T-helper 2 cell (primary cell): ENCODE results near the gene TTC28.
A peak's percentile ranks its signal among the peaks of the same experiment; 100 is the strongest.

Source experiments
- DNase-seq, 5 experiments: peaks; one replicate each; pipeline versions ENCODE4 v3.0.0 to v3.0.0-alpha.2; 2012 to 2022

TTC28 gene

DNA sequence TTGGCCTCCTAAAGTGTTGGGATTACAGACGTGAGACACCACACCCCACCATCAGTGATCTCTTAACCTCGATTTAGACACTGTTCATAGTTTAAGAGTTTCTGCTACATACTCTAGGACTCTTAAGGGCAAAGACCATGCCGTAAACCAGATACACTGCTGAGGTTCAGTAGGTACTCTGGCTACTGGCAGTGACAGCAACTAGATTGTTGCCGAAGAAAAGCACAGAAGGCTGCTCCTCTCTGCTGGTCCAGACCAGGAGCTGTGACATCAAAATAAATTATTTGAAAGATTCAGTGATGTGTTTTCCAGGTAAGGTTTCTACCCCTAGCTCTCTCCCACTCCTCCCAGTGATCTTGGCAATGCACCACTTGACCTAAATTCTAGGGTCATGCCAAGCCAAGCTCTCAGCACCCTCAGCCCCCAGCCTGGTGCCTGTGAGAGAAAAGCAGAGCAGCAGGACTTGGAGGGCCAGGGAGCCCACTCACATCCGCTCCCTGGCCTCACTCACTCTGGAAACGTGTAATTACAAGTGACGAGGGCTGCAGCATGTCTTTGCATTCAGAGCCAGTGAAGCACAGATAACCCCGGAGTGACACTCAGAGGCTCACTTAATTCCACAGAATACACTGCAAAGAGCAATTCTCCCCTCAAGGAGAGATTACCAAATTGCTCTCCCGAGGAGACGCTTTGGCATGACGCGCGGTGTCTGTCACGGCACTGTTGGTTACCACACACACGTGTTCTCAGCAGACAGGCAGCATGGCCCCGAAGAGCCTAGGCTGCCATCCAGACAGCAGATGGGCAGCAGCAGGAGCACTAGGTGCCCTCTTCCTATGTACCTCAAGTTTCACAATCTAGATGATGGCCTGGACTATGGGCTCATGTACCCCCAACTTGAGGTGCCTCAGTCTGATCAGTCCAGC is 663.7 kb downstream of the TTC28 start:
- no peak for DNase-seq

DNA sequence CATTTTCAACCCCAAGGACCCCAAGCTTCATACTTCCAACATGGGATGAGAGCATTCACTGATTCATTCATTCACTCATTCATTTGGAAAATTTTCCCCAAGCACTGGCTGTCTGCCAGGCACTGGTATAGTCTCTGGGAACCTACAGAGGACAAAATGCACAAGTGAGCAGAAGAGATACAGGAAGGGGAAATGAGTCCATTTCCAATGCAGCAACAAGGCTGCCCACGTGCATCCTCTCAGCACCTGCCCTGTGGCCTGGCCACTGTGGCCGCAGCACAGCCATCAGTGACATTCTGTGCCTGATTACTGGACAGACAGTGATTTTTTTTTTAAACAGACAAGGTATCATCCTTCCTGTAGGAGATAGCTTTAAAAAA is 664.6 kb downstream of the TTC28 start:
- no peak for DNase-seq

DNA sequence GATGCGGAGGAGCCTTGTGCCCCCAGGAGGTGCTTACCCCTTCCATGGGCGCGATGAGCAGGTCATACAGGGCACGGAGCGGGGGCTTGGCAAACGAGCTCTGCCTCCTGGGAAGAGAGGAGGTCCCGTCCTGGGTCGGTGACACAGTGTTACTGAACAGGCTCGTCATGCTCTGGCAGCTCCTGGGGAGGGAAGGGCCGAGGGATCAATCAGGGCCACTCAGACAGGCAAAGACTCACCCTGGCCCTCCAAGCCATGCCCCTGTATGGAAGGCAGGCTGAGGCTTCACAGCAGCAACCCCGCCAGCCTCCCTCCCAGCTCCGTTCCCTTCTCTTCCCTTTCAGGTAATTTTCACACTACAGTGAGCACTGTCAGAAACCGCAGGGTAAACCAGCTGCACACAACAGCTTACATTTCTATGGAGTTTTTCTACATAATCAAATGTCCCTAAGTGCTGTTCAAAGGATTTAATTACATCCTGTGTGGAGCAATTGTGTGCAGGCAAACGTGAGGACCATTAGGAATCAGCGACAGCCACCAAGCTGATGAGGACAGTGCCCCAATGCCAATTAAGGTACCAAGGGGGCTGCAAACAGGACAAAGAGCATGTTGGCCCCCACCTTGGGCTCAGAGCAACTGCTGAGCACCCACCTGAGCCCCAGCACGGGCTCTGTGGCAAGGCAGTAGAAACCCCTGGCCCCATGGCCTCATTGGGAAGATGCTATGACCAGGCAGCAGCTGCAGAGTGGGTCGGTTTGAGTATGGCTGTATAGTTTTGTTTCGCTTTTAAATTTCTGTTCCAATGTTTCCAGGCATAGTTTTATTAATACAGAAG is 665.2 kb downstream of the TTC28 start:
- no peak for DNase-seq

DNA sequence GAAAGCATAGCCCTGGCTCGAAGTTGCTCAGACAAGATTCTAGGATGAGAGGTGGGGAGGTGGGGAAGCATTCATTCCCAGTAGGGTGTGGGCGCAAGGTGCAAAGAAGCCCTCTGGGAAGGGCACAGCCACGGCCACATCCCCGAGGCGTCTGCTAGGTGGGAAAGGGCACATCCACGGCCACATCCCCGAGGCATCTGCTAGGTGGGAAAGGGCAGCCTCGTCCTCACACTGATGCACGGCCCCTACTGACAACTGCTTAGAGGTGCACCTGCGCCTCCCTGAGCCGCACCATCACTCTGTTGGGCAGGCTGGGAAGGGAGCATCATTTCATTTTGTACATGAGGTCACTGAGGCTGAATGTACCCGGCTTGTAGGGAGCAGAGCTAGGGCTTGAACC is 666.0 kb downstream of the TTC28 start:
- DNase-seq: no peak

DNA sequence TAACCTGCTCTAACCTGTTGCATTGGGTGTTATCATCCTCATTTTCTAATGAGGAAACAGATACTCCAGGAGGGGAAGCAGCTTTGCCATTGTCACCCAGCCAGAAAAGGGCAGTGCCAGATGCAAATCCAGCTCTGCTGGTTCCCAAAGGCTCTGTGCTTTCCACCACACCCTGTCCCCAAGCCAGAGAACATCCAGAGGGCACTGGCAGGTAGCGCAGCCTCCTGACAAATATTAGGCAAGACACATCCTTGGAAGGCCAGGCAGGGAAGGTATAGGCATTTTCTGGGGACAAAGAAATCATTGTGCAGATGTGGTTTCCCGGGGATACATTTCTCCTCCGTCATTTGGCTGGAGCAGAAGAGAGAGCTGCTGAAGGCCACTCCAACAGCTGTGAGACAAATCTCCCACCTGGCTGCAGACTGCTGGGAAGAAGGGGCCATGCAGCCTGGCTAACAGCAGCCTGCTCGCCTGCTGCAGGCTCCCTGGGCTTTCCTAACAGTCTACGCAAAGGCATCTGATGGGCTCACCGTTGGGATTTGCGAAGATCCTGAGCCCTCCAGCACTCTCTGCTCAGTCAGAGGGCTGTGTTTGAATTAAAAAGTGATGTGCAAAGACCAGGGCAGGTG is 666.7 kb downstream of the TTC28 start:
- no peak for DNase-seq

DNA sequence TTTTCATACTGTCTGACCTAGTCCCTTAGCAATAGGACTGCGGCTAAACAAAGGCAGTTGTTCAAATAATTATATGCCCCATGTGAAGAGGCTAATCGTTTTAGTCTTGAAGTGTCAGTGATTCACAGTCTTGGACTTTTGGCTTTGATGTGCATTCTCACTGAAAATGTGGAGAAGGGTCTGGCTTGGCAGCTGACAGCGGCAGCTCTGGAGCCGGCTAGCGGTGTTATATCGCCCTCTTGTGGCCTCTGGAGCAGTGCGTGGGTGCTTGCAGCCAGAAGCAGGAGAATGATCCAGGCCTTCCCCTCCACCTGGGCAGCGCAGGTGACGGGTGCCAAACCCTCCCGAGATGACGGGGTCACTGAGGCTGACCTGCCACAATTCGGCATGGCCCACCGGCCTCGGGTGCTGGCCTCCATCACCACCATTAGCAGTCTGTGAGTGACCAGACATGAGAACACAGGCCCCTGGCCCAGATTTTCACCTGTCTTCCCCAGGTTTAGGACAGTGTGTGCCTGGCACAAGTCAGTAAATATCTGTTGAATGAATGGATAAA is 670.3 kb downstream of the TTC28 start:
- peak; percentile 29 to 69 (median 58) for DNase-seq

DNA sequence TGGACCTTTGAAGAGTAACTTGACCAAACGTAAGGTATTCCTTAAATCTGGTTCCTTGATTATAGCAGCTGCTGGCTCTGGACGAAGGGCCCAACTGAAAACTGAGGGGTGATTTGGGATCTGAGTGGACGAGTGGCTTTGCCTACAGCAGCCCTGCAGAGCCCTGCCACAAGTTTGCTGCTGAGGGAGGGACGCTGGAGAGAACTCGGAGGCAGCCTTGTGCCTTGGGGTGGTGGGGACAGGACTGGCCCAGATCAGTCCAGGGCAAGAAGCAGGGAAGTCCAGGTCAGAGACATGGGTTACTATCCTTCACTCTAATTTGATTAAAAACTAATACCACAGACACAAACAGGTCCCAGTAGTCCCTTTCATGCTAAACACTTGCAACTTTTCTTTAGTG is 671.0 kb downstream of the TTC28 start:
- DNase-seq: no peak

DNA sequence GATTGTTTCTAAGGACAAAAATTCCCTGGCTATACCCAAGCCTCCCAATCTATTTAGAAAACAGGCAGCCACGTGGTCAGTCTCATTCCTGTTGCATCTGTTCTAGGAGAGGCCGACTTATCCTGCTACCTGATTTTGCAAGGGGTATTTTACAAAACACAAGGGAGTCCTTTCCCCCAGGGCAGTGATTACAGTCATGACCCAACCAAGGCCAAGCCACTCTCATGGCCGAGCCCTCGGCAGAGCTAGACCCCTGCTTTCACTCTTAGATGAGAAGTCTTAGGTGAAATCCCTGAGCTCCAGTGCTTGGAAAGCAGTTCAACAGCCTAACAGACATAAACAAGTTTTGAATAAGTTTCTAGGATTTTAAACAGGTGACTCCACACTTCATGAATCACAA is 671.6 kb downstream of the TTC28 start:
- no peak for DNase-seq

DNA sequence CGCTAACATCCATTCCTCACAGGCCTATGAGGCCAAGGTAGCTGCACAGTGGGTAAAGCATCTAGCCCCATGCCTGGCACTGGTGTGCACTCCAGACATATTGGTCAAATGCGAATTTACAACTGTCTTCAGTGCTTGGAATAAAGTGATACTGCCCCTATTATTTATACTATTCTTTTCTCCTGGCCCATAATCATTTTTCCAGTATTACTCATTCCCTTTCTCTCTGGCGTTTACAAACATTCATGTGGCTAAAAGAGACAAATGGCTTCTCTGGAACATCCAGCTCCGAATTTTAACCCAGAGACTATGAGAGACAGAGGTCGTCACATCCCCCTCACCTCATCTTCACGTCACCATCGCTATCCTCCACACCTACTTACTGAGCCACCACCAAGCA is 673.4 kb downstream of the TTC28 start:
- DNase-seq: no peak

DNA sequence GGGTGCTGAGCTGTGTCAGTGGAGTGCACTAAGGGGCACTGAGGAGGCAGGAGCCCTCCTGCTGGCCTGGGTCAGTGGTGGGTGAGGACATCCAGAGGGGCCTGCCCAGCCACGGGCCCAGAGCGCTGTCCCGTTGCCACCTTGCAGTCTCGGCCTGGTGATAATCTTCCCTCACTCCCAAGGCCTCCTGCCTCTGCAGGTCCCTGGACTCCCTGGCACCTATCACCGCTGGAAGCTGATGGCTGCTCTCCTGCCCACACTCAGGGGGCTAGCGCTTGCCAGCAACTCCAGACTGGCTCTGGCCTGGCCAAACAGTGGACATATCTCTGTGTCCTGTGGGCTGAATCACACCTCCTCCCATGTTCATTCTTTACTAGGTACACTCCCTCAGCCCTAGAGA is 674.1 kb downstream of the TTC28 start:
- DNase-seq: no peak

DNA sequence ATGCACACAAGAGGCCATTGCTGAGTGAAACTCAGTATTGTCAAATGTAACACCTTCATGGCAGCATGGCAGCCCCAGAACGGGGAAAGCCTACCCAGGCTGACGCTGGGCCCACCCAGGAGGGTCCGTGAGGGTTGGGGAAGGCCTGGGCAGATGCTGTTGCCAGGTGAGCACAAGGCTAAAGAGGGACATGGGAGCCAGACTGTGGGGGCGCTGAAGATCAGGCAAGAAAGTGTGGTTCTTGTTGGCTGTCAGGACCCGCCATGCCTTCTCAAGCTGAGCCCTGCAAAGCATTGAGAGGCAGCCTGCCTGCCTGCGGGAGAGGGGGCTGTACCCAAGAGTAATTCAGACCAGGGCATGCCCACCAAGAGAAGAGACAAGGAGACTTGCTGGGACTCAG is 675.6 kb downstream of the TTC28 start:
- DNase-seq: no peak

DNA sequence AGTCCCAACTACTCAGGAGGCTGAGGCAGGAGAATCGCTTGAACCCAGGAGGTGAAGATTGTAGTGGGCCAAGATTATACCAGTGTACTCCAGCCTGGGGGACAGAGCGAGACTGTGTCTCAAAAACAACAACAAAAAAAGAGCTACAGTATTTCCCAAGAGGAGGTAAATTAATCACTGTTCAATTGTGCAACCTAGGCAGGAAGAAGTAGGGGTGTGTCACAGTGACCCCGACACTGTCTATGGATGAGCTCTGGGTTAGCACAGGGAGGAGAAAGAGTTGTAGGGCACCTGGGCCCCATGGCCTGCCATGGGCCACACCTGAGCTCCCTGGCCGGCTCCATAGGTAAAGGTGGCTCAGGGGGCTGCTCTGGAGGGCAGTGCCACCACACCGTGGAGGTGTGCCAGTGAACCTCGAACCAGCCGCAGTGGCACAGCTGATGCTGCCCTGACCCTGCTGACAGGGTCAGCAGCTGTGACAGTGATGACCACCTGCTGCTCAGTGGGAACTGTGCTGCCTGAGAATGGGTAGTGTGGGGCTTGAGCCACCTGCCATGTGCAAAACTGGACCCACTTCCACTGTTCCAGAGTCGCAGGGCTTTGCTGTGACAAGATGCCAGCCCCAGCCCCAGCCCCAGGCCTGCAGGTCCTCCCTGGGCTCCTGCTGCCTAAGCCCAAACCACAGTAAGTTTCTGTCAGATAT is 676.6 kb downstream of the TTC28 start:
- no peak for DNase-seq

DNA sequence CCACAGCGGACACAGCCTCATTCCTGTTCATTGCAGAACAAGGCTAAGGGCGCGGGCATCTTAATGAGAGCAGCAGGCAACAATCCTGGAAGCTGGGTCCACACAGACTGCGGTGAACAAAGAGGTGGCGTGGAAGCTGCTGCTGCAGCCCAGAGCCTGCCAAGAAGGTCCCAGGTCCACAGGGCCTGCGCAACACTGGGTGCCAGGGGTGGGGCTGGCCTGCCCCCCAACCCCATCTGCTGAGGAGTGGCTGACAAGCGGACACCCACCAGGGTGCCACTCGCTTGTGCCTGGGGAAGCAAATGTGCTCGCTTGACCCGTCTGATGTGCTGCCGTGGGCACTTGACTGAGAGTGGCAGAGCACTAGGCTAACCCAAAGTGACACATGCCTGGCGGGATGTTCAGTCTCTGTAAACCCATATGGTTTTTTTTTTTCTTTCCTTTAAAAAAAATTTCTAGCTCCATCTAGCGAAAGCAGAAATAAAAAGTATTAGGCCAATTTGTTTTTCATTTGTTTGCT is 677.4 kb downstream of the TTC28 start:
- DNase-seq: no peak

DNA sequence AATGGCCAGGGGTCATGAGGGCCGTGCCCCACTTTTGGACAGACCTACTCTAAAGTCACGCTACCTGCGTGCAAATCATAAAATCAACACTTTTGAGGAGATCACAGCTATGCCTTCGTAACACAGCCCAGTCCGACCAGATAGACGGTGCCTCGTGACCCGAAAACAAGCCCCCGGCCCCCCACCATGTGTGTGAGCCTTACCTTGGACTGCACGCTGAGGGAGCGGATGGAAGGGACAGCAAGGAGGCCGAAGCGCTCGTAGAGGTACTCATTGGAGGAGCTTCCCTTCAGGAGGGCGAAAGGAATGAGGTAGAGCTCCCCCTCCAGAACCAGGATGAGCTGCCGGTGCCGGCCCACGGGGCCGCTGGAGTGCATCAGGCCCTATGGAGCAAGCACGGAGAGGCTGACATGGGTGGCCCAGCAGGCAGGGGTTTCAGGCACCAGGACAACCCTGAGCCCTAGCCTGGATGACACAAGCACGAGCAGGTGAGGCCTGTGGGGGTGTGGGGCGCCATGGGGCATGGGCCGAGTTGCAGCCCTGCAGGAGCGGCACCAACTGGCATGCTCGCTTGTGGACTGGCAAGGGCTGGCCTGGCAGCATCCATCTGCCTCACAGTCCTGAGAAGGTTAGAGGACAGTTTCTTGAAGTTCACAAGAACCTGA is 678.3 kb downstream of the TTC28 start:
- no peak for DNase-seq

DNA sequence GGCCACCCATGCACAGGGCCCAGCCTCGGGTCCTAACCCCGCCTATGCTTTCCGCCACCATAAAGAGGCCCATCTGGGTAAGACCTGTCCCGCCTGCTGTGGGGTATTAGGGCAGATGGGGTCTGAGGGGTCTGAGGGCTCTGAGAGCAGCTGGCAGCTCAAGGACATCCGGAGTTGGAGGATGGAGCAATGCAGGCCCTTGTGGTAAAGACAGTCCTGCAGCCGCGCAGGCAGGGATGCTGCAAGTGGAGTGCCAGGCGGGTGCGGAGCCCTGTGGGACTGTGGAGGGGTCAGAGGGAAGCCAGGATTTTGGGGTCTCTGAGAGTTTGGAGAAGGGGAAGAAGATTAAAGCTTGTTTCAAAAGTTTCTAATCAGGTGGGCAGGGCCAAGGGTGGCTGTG is 679.3 kb downstream of the TTC28 start:
- DNase-seq: no peak

DNA sequence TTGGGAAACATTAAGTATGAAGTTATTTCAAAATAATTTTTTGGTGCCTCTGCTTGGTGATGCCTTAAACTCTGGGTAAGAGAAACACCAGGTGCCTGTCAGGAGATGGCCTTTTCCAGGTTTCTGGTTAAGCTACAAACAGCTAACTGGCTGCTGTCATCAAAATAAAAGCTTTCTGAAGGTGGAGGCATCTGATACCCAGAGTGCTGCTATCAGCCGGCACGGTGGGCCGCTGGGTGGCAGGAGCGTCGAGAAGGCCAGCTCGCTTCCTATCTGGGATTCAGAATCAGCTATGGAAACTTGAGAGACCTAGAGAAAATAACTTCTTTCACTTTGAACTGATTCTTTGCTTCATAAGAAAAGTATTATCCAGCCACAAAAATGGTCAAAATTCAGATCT is 679.8 kb downstream of the TTC28 start:
- DNase-seq: no peak

DNA sequence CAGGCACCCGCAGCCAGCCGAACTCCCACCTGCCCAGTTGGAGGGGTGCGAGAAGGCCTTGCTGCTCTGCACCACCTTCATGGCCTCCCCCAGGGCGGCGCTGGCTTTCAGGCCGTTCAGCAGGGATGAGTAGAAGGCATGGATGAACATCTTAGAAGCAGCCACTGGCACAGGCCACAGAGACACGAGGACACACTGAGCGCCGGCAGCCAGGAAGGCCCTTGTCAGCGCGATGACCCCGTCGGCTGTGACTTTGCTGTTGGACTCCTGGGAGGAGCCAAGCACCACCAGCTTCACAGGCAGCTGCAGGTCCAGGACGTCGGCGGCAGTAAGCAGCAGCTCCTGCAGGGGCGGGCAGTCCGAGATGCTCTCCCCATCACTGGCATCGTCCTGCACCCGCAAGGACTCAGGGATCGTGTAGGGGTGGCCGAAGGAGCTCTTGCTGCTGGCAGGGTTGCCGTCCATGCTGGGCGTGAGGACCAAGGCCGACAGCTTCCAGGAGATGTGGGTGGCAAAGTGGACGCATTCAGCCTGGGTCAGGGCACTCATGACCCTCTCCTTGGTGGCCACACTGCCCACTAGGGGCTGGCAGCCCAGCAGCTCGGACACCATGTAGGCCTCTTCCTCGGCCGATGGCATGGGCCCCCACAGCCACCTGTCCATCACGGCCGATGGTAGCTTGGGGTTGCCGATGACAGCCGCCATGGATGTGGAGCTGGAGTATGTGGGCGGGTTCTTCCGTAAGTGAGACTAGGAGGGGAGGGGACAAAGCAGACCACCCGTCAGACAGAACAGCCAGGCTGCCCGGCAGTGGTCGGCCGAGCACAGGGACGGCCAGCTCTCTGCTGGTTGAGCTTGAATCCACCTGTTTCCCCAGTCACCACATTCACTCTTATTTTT is 680.9 kb downstream of the TTC28 start:
- no peak for DNase-seq

DNA sequence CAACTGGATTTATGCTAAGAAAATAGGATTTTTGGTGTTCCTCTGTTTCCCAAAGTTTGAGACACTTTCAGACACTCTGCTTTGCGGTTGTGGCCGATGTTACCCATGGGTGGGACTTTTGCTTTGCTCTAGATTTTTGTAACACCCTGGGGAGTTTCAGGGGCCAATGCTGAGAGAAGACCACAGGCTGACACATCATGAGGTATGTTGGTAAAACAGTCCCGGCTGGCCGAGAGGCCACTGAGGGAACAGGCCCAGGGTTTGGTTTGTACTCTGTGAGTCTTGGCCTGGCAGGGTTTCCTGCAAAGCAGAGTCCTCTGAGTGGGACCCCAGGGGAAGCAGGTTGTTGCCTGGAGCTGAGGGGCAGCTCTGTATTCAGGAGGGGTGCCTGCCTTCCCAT is 682.1 kb downstream of the TTC28 start:
- DNase-seq: no peak

DNA sequence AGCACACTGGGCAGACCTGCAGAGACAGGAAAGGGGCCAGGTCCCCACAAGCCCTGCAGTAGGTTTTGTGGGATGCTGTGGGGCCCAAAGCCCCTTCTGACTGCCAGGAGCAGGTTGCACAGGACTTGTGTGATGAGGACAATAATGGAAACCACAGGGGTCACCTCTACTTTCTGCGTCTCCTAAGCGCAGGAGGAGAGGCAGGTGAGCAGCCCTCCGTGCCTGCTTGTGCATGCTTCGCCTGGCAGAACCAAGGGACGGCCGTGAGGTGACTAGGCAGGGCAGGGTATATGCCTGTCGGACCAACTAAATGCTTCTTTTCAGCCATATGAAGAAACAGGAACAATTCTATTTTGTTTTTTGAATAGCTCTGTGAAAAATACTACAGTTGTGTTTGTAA is 682.7 kb downstream of the TTC28 start:
- DNase-seq: no peak

DNA sequence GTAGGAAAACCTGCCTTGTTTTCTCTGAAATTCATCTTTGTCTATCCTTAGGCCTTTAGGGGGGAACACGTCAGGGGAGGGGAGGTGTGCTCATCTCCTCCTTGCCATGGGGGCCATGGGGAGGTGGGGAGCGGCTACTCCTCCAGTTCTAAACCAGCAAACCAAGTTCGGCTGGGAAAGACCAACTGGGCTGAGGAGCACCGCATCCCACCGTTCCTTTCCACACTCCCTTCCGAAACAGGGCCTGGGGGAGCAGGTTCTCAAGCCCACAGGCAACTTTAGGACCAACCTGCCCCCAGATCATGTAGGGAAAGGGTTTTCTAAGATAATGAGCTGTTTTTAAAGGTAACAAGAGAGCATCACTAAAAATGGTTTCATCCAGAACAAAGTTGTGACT is 683.1 kb downstream of the TTC28 start:
- DNase-seq: no peak
